Tibial artery (tissue), 4 donors: ENCODE results near the gene HBA2.

Experiments used
- DNase-seq, 2 donors: peaks; one replicate each; pipeline ENCODE4 v3.0.0-alpha.2; 2019
- H3K27ac ChIP-seq, 2 donors: fragments of 200-600 bp; sonication (generic) in 1 of 2; 1 replicate in 1 of 2; 2 replicates in 1 of 2; pipeline ENCODE4 v1.5.1; 2018 to 2019; ENCODE audit warnings: mild to moderate bottlenecking in 1 of 2
- H3K27me3 ChIP-seq, 2 donors: fragments of 200-600 bp; sonication (generic) in 1 of 2; one replicate each; pipeline versions ENCODE4 v1.5.1 to v1.6.0; 2016 to 2019
- H3K36me3 ChIP-seq, 3 donors: fragments of 200-600 bp; sonication (generic) in 2 of 3; one replicate each; pipeline ENCODE4 v1.5.1; 2016 to 2019; ENCODE audit warnings: mild to moderate bottlenecking in 2 of 3
- H3K4me1 ChIP-seq, 4 donors: fragments of 200-600 bp; sonication (generic) in 2 of 4; 1 replicate in 3 of 4; 2 replicates in 1 of 4; pipeline ENCODE4 v1.5.1; 2016 to 2019
- H3K4me3 ChIP-seq, 2 donors: fragments of 200-600 bp; sonication (generic) in 1 of 2; 1 replicate in 1 of 2; 2 replicates in 1 of 2; pipeline ENCODE4 v1.5.1; 2018 to 2019; ENCODE audit warnings: mild to moderate bottlenecking in 2 of 2
- H3K9me3 ChIP-seq, 3 donors: fragments of 200-600 bp; sonication (generic) in 1 of 3; one replicate each; pipeline ENCODE4 v1.5.1; 2016 to 2019
- intact Hi-C: fragments of 100-400 bp; cut with DNase I; formaldehyde crosslinking; loops from one replicate; pipeline ENCODE4 v1.15.0; 2023; ENCODE audit warnings: low total_unique reads
- TF ChIP-seq, protein P1 (sequence below), 2 experiments: fragments of 200-600 bp in 1 of 2; fragments of 450-650 bp in 1 of 2; IDR thresholded peaks; one replicate each; pipeline ENCODE4 v1.5.1; 2017 to 2019; ENCODE audit warnings: antibody characterized with exemption in 2 of 2, mild to moderate bottlenecking in 1 of 2, moderate library complexity in 1 of 2

HBA2 gene

DNA sequence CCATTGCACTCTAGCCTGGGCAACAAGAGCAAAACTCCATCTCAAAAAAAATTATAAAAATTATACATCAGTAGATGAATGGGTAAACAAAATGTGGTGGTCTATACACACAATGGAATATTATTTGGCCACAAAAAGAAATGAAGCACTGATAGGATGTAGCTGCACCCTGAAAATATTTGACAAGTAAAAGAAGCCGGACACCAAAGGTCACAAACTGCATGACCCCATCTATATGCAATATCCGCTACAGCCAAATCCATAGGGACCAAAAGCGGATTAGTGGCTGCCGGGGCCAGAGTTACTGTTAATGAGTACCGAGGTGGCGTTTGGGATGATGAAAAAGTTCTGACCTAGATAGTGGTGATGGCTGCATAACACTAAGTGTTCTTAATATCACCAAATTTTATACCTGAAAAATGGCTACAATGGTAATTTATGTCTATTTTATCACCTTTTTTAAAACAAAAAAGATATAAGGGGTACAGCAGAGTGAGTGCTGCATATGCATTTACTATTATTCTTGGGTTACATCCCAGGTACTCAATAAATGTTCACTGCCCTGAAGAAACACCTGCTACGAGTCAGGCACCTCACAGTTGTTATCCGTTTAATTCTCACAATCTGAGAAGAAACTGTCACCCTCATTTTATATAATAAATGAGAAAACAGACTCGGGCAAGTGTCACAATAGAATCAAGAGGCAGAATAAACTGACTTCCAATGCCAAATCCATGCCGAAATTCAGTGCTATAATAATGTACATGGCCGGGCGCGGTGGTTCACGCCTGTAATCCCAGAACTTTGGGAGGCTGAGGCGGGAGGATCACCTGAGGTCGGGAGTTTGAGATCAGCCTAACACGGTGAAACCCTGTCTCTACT lies 6.8 kb downstream of the HBA2 start:
- TF ChIP-seq, protein P1, sequence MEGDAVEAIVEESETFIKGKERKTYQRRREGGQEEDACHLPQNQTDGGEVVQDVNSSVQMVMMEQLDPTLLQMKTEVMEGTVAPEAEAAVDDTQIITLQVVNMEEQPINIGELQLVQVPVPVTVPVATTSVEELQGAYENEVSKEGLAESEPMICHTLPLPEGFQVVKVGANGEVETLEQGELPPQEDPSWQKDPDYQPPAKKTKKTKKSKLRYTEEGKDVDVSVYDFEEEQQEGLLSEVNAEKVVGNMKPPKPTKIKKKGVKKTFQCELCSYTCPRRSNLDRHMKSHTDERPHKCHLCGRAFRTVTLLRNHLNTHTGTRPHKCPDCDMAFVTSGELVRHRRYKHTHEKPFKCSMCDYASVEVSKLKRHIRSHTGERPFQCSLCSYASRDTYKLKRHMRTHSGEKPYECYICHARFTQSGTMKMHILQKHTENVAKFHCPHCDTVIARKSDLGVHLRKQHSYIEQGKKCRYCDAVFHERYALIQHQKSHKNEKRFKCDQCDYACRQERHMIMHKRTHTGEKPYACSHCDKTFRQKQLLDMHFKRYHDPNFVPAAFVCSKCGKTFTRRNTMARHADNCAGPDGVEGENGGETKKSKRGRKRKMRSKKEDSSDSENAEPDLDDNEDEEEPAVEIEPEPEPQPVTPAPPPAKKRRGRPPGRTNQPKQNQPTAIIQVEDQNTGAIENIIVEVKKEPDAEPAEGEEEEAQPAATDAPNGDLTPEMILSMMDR (IDR thresholded peaks at IDR 0.05) = no peak
- Histone ChIP-seq H3K4me3 (no peak overlapping the region), H3K9me3 (no peaks in the 10 kb centered on the region), H3K36me3 (no peaks in the 10 kb centered on the region), H3K4me1 (peaks cover 10 to 25% (median 19%) of the 10 kb centered on the region in 4 donors), H3K27me3 (peaks cover 0 to 60% of the 10 kb centered on the region in 2 donors), H3K27ac (no peak overlapping the region)
- no peak for DNase-seq
- intact Hi-C loops = loop anchor here (2.0 kb wide), 1 partner anchor 73 kb away; no protein-coding TSS in a partner anchor

DNA sequence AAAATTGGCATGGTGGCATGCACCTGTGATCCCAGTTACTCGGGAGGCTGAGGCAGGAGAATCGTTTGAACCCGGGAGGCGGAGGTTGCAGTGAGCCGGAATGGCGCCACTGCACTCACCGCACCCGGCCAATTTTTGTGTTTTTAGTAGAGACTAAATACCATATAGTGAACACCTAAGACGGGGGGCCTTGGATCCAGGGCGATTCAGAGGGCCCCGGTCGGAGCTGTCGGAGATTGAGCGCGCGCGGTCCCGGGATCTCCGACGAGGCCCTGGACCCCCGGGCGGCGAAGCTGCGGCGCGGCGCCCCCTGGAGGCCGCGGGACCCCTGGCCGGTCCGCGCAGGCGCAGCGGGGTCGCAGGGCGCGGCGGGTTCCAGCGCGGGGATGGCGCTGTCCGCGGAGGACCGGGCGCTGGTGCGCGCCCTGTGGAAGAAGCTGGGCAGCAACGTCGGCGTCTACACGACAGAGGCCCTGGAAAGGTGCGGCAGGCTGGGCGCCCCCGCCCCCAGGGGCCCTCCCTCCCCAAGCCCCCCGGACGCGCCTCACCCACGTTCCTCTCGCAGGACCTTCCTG lies 7.5 kb downstream of the HBA2 start, which contains the start of gene HBQ1:
HBQ1 (plus strand) TSS at position 359 of the 575 bp plus-strand sequence; CDS start at position 387, 28 bp downstream.
- H3K36me3 ChIP-seq = peaks cover 0 to 4% (median 0%) of the 10 kb centered on the region in 3 donors
- no peak for DNase-seq
- H3K27me3 ChIP-seq = peaks cover 0 to 53% of the 10 kb centered on the region in 2 donors
- H3K27ac ChIP-seq = no peak within 1 kb of the TSS
- no peaks in the 10 kb centered on the region for H3K9me3 ChIP-seq
- TF ChIP-seq, protein P1 (IDR thresholded peaks at IDR 0.05) = peak; percentile 7 to 22
- peak within 1 kb of the TSS; percentile 21 to 36 for H3K4me3 ChIP-seq
- intact Hi-C loops = loop anchor here (2.0 kb wide), 1 partner anchor 73 kb away; no protein-coding TSS in a partner anchor
- peaks cover 10 to 25% (median 19%) of the 10 kb centered on the region in 4 donors for H3K4me1 ChIP-seq

DNA sequence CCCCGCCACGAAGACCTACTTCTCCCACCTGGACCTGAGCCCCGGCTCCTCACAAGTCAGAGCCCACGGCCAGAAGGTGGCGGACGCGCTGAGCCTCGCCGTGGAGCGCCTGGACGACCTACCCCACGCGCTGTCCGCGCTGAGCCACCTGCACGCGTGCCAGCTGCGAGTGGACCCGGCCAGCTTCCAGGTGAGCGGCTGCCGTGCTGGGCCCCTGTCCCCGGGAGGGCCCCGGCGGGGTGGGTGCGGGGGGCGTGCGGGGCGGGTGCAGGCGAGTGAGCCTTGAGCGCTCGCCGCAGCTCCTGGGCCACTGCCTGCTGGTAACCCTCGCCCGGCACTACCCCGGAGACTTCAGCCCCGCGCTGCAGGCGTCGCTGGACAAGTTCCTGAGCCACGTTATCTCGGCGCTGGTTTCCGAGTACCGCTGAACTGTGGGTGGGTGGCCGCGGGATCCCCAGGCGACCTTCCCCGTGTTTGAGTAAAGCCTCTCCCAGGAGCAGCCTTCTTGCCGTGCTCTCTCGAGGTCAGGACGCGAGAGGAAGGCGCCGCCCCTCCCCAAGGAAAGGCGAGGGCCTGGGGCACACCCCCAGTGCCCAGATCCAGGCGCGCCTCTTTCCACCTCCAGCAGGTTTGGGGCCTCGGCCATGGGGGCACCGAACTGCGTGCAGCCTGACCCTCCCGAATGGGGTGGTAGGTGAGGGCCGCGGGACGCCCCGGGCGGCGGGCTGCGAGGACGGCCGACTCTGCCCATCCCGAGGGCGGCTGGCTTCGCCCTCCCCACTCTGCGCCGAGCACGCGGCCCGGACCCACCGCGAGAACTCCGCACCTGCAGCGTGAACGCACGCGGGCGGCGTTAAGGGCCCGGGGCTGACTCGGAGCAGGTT lies 8.2 kb downstream of the HBA2 start:
- H3K36me3 ChIP-seq = peaks cover 0 to 9% (median 0%) of the 10 kb centered on the region in 3 donors
- DNase-seq = peak in 1 of 2 donors; percentile 81
- intact Hi-C loops = loop anchor here (2.0 kb wide), 1 partner anchor 74 kb away; no protein-coding TSS in a partner anchor
- peaks cover 0 to 47% of the 10 kb centered on the region in 2 donors for H3K27me3 ChIP-seq
- no peaks in the 10 kb centered on the region for H3K9me3 ChIP-seq
- peaks cover 10 to 24% (median 19%) of the 10 kb centered on the region in 4 donors for H3K4me1 ChIP-seq
- H3K27ac ChIP-seq = no peak overlapping the region
- H3K4me3 ChIP-seq = peak overlapping the region; percentile 21 to 36
- TF ChIP-seq, protein P1 (IDR thresholded peaks at IDR 0.05) = no peak

DNA sequence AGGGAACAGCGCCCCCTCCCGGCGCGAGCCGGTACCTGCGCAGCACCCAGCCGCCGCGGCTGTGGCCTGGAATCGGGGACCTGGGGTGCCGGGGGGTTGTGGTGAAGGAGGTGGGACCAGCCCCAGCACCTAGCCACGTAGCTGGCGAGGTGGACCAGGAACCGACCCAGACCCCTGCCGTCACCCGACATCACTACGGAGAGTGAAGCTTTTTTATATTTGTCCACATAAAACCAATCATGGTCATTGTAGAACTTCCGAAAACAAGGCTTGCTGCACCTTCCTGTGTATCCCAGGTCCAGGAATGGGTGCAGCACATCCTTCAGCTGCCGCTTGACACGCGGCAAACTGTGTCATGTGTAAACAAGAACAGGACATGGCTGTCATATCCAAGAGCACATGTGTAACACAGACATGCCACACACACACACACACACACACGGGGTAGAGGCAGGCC lies 8.9 kb downstream of the HBA2 start:
- TF ChIP-seq, protein P1 (IDR thresholded peaks at IDR 0.05) = peak; percentile 94 to 95
- H3K4me3 ChIP-seq = peak overlapping the region in 1 of 2 donors; percentile 21
- peaks cover 0 to 9% (median 0%) of the 10 kb centered on the region in 3 donors for H3K36me3 ChIP-seq
- H3K4me1 ChIP-seq = peaks cover 10 to 23% (median 18%) of the 10 kb centered on the region in 4 donors
- H3K9me3 ChIP-seq = no peaks in the 10 kb centered on the region
- peaks cover 0 to 44% of the 10 kb centered on the region in 2 donors for H3K27me3 ChIP-seq
- H3K27ac ChIP-seq = no peak overlapping the region
- intact Hi-C loops = loop anchor here (2.0 kb wide), 1 partner anchor 75 kb away; no protein-coding TSS in a partner anchor
- peak in 1 of 2 donors; percentile 53 for DNase-seq

DNA sequence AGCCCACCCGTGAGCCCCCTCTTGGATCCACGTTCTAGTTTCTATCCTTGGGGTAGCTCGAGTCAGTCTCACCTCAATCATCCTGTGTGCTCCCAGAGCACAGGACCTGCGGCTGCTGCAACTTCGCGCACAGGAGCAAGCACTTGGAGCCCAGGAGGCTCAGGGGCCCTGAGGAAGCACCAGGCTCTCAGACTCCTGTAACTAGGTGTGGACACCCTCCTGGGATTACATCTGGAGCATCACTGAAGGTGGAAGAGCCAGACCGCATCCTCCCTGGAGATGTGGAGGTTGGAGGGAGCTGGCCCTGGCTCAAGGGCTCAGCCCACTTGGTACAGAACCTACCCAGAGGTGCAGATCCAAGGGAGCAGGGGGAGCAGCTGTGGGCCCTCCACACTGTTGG lies 10.3 kb downstream of the HBA2 start:
- H3K4me3 ChIP-seq = no peak overlapping the region
- H3K9me3 ChIP-seq = no peaks in the 10 kb centered on the region
- H3K36me3 ChIP-seq = peaks cover 9 to 20% (median 9%) of the 10 kb centered on the region in 3 donors
- TF ChIP-seq, protein P1 (IDR thresholded peaks at IDR 0.05) = no peak
- intact Hi-C loops = no loop called here
- DNase-seq = no peak
- H3K4me1 ChIP-seq = peaks cover 10 to 21% (median 16%) of the 10 kb centered on the region in 4 donors
- peaks cover 0 to 33% of the 10 kb centered on the region in 2 donors for H3K27me3 ChIP-seq
- no peak overlapping the region for H3K27ac ChIP-seq
